Ishikawa (cell line): ENCODE data around the gene MCEE.

Experiments
- CEBPB ChIP-seq: IDR thresholded peaks from 2 replicates; pipeline ENCODE4 v1.6.1; 2012
- CREB1 ChIP-seq: IDR thresholded peaks from 2 replicates; pipeline ENCODE4 v1.6.1; 2012; ENCODE audit warnings: low read depth
- EGR1 ChIP-seq: IDR thresholded peaks from 2 replicates; pipeline ENCODE4 v1.6.1; 2012
- EP300 ChIP-seq: IDR thresholded peaks from 2 replicates; pipeline ENCODE4 v1.6.1; 2012; ENCODE audit warnings: borderline replicate concordance
- FOXM1 ChIP-seq: IDR thresholded peaks from 2 replicates; pipeline ENCODE4 v1.6.1; 2012; ENCODE audit warnings: low read depth, borderline replicate concordance
- MAX ChIP-seq: IDR thresholded peaks from 2 replicates; pipeline ENCODE4 v1.6.1; 2012
- NFIC ChIP-seq: IDR thresholded peaks from 2 replicates; pipeline ENCODE4 v1.6.1; 2012
- RAD21 ChIP-seq: IDR thresholded peaks from 2 replicates; pipeline ENCODE4 v1.6.1; 2012; ENCODE audit warnings: low read depth
- REST ChIP-seq: IDR thresholded peaks from 2 replicates; pipeline ENCODE4 v1.6.1; 2012; ENCODE audit warnings: low read depth, mild to moderate bottlenecking
- TAF1 ChIP-seq: IDR thresholded peaks from 2 replicates; pipeline ENCODE4 v1.6.1; 2012; ENCODE audit warnings: low read depth, mild to moderate bottlenecking
- TCF12 ChIP-seq: IDR thresholded peaks from 2 replicates; pipeline ENCODE4 v1.6.1; 2012; ENCODE audit warnings: low read depth
- TEAD4 ChIP-seq: IDR thresholded peaks from 2 replicates; pipeline ENCODE4 v1.6.1; 2012
- USF1 ChIP-seq: IDR thresholded peaks from 2 replicates; pipeline ENCODE4 v1.6.1; 2012
- YY1 ChIP-seq: IDR thresholded peaks from 2 replicates; pipeline ENCODE4 v1.6.1; 2012; ENCODE audit warnings: low read depth
- ZBTB7A ChIP-seq: IDR thresholded peaks from 2 replicates; pipeline ENCODE4 v1.6.1; 2012; ENCODE audit warnings: low read depth

The MCEE gene

GRCh38 chr2:71071681-71072398 lies 58.2 kb downstream of the MCEE start:
- no peak for TF ChIP-seq NFIC
- TF ChIP-seq CREB1: no peak
- TF ChIP-seq CEBPB: no peak
- no peak for TF ChIP-seq REST
- TF ChIP-seq TEAD4: no peak
- TF ChIP-seq TAF1: no peak
- TF ChIP-seq USF1: no peak
- no peak for TF ChIP-seq EGR1
- TF ChIP-seq ZBTB7A: no peak

- TF ChIP-seq EGR1 (no peak), RAD21 (no peak), TEAD4 (no peak), CREB1 (no peak), NFIC (no peak), FOXM1 (no peak)
These were observed 59.5 kb downstream of the MCEE start for GRCh38 chr2:71070294-71071093.

- TF ChIP-seq USF1 (no peak), EP300 (no peak), YY1 (no peak), TCF12 (no peak), MAX (no peak), REST (no peak), FOXM1 (no peak), ZBTB7A (no peak), NFIC (no peak), CEBPB (no peak), TAF1 (no peak), CREB1 (no peak)
These were observed 60.7 kb downstream of the MCEE start for GRCh38 chr2:71069376-71069775.

- TF ChIP-seq TCF12 (peak; percentile 71), FOXM1 (no peak), CREB1 (peak; percentile 77), TAF1 (peak; percentile 91), EP300 (peak; percentile 7; the same call in 1 of the 2 replicates), ZBTB7A (peak; percentile 30; the same call in 1 of the 2 replicates), CEBPB (no peak), RAD21 (no peak), TEAD4 (0 out of 2 replicates have a peak, but pooled peaks have one; percentile 23), USF1 (peak; percentile 92), YY1 (peak; percentile 88), NFIC (0 out of 2 replicates have a peak, but pooled peaks have one; percentile 6), MAX (peak; percentile 93)
These were observed 61.6 kb downstream of the MCEE start, which contains the start of gene NAGK for GRCh38 chr2:71068218-71069035. NAGK (plus strand) TSS chr2:71068648; CDS start chr2:71068684, 36 bp downstream.
